Colonic mucosa (tissue), 4 donors: Measurements from ENCODE around the gene TP53. TPM values are rescaled to one million over a fixed set of nuclear protein-coding genes. Genes with fewer than 3 reads are reported as not detected.

Experiments used
- DNase-seq: peaks from one replicate; pipeline ENCODE4 v3.0.0-alpha.2; 2020
- H3K27ac ChIP-seq: fragments of 200-600 bp; one replicate; pipeline ENCODE4 v1.8.0; 2021
- H3K27me3 ChIP-seq: fragments of 200-600 bp; one replicate; pipeline ENCODE4 v1.8.0; 2021
- H3K36me3 ChIP-seq: fragments of 200-600 bp; one replicate; pipeline ENCODE4 v1.8.0; 2021
- H3K4me1 ChIP-seq: fragments of 200-600 bp; one replicate; pipeline ENCODE4 v1.8.0; 2021; ENCODE audit warnings: mild to moderate bottlenecking
- H3K4me3 ChIP-seq: fragments of 200-600 bp; one replicate; pipeline ENCODE4 v1.8.0; 2021
- H3K9ac ChIP-seq, 2 donors: one replicate each; pipeline ENCODE4 v1.7.0; 2013; ENCODE audit warnings: control low read depth in 2 of 2, low read depth in 2 of 2, low read length in 2 of 2
- H3K9me3 ChIP-seq: fragments of 200-600 bp; one replicate; pipeline ENCODE4 v1.8.0; 2021
- CTCF ChIP-seq: fragments of 200-600 bp; IDR thresholded peaks from one replicate; pipeline ENCODE4 v1.8.0; 2022; ENCODE audit warnings: antibody characterized with exemption, mild to moderate bottlenecking
- intact Hi-C: fragments of 100-400 bp; cut with DNase I; formaldehyde crosslinking; loops from one replicate; pipeline ENCODE4 v1.14.1; 2022
- total RNA-seq, 2 donors: library from RNA; stranded (reverse); fragmentation: NEBNext Ultra II Directional in 1 of 2; extraction: Animal tissue kit (Norgen Biotek cat#: 25700) in 1 of 2; gene quantifications; one replicate each; pipeline ENCODE4 v1.2.1, GENCODE V29; 2021
- donor health status: healthy.
- donor health status: DM: no; HTN: no; CAD: no.
- donor health status: DM: no; HTN: no; CAD: no.

Gene TP53
- total RNA-seq, 2 donors from 2014 or later: 64.3 to 90.0 TPM

- intact Hi-C loops: no loop called here
- Histone ChIP-seq H3K4me1 (no peaks in the 10 kb centered on the region), H3K27ac (no peak overlapping the region), H3K9ac (no peak overlapping the region), H3K36me3 (no peaks in the 10 kb centered on the region), H3K27me3 (peaks cover 24% of the 10 kb centered on the region), H3K4me3 (no peak overlapping the region), H3K9me3 (no peaks in the 10 kb centered on the region)
- no peak for TF ChIP-seq CTCF
- no peak for DNase-seq
These were observed 21.7 kb upstream of the TP53 start for GRCh38 chr17:7709031-7709430.

GRCh38 chr17:7707858-7708750 lies 20.8 kb upstream of the TP53 start:
- intact Hi-C loops: no loop called here
- Histone ChIP-seq H3K36me3 (no peaks in the 10 kb centered on the region), H3K9me3 (no peaks in the 10 kb centered on the region), H3K27me3 (peaks cover 18% of the 10 kb centered on the region), H3K9ac (no peak overlapping the region), H3K4me1 (no peaks in the 10 kb centered on the region), H3K4me3 (no peak overlapping the region), H3K27ac (no peak overlapping the region)
- DNase-seq: no peak
- no peak for TF ChIP-seq CTCF

GRCh38 chr17:7707446-7707845 lies 20.2 kb upstream of the TP53 start:
- Histone ChIP-seq H3K9me3 (no peaks in the 10 kb centered on the region), H3K36me3 (no peaks in the 10 kb centered on the region), H3K27ac (no peak overlapping the region), H3K4me1 (no peaks in the 10 kb centered on the region), H3K9ac (no peak overlapping the region), H3K27me3 (peaks cover 18% of the 10 kb centered on the region), H3K4me3 (no peak overlapping the region)
- no peak for TF ChIP-seq CTCF
- no peak for DNase-seq
- intact Hi-C loops: no loop called here

- no peaks in the 10 kb centered on the region for H3K4me1 ChIP-seq
- H3K4me3 ChIP-seq: no peak overlapping the region
- no peaks in the 10 kb centered on the region for H3K9me3 ChIP-seq
These were observed 19.5 kb upstream of the TP53 start for GRCh38 chr17:7706631-7707354.

More at GRCh38 chr17:7706631-7707354, 19.5 kb upstream of the TP53 start:
- Histone ChIP-seq H3K36me3 (no peaks in the 10 kb centered on the region), H3K27ac (no peak overlapping the region), H3K9ac (no peak overlapping the region), H3K27me3 (peaks cover 18% of the 10 kb centered on the region)
- TF ChIP-seq CTCF: no peak
- no peak for DNase-seq
- intact Hi-C loops: no loop called here
